Astrocyte of the spinal cord (primary cell): Measurements from ENCODE around the gene RNASEH1.

Experiments
- DNase-seq: peaks from one replicate; pipeline ENCODE4 v3.0.0; 2011; ENCODE audit warnings: low read depth, low spot score
- H3K4me3 ChIP-seq: 2 replicates; pipeline ENCODE4 v1.5.1; 2011; ENCODE audit warnings: low read depth, mild to moderate bottlenecking, low read length, moderate library complexity
- in situ Hi-C: cut with HindIII; loops from 2 replicates; pipeline ENCODE4 v1.10.0; 2017; ENCODE audit warnings: low sequenced_read_pairs
- TF ChIP-seq, protein P1 (sequence below): IDR thresholded peaks from 2 replicates; pipeline ENCODE4 v1.5.1; 2012; ENCODE audit warnings: low read depth, mild to moderate bottlenecking, low read length, inconsistent platforms

RNASEH1 gene

DNA sequence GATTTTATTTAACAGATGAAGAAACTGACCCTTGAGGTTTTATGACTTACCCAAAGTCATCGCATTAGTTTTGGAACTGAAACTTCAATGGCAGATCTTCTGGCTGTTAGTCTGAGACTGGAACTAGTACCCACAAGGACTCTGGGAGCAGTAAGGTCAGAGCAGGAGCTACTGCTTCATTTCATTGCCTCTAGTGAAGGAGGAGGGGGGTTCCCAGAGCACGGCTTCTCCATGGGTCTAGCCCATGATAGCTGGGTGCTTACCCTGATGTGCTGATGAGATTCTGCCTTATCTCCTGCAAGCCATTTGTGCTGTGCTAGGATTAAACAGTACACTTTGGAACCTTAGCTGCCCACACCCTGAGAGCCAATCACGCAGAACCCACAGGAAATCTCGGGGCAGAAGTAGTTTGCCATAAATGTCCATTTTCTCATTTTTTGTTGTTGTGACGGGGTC, 5.4 kb upstream of the RNASEH1 start:
- TF ChIP-seq, protein P1, sequence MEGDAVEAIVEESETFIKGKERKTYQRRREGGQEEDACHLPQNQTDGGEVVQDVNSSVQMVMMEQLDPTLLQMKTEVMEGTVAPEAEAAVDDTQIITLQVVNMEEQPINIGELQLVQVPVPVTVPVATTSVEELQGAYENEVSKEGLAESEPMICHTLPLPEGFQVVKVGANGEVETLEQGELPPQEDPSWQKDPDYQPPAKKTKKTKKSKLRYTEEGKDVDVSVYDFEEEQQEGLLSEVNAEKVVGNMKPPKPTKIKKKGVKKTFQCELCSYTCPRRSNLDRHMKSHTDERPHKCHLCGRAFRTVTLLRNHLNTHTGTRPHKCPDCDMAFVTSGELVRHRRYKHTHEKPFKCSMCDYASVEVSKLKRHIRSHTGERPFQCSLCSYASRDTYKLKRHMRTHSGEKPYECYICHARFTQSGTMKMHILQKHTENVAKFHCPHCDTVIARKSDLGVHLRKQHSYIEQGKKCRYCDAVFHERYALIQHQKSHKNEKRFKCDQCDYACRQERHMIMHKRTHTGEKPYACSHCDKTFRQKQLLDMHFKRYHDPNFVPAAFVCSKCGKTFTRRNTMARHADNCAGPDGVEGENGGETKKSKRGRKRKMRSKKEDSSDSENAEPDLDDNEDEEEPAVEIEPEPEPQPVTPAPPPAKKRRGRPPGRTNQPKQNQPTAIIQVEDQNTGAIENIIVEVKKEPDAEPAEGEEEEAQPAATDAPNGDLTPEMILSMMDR: no peak
- in situ Hi-C loops: no loop called here
- H3K4me3 ChIP-seq: no peak overlapping the region
- DNase-seq: no peak

DNA sequence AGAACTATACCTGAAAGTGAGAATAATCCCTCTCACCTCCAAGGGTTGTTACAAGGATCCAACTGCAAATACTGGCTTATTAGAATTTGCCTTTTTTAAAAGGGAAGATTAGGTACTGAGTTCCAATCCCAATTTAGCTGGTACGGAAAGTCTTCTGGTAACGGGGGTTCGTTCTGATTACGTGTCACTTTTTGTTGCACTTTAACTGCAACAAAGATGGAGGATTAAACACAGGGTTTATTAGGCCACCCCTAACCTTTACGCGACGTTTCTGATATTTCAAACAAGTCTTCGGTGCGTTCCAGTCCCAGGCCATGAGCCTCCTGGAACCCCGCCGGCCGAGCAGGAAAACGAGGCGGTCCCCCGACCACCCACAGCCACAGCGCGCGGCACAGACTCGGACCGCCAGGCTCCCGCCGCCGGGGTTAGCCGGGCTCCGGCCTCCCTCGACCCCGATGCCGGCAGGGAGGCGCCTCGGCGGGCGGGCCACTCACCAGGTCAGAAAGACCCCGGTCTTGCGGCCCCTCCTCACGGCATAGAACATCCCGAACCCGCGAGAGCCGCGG, 411 bp downstream of the RNASEH1 start:
- in situ Hi-C loops: no loop called here
- TF ChIP-seq, protein P1: no peak
- DNase-seq: no peak
- H3K4me3 ChIP-seq: peak overlapping the region; percentile 82

DNA sequence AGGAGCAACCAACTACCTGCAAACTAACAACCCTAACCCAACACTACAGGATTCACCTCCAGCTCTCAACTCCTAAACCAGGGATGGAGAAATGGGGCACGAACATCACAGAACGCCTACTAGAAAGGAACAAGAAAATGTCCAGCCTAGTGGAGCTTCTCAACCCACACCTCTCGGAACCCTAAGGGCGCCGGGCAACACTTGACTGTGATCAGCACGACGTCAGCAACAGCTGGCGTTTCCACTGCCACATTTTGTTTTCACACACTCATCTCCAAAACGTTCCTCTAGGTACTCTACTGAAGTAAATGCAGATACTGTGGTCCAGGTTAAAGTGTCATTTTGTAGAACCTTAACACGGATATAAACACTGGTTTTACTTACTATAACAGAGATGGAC, 4.2 kb downstream of the RNASEH1 start:
- in situ Hi-C loops: no loop called here
- no peak overlapping the region for H3K4me3 ChIP-seq
- TF ChIP-seq, protein P1: no peak
- no peak for DNase-seq

DNA sequence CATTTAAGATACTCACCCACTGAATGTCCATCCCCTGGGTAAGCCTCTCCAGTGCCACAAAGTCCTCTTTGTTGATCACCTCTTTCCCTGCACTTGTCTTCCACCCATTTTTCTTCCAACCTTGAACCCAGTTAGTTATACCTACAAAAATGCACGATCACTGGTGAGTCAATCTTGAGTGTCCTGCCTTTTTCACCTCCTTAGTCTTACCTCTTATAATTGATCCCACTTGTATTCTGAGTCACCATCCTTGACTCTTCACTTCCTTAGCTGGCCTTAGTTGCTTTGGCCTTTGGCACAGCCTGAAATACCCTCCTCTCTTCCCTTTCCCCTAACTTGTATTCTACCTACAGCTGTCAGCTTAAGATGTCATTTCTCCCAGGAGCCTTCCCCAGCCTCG, 10.2 kb downstream of the RNASEH1 start:
- no peak for DNase-seq
- TF ChIP-seq, protein P1: no peak
- H3K4me3 ChIP-seq: no peak overlapping the region
- in situ Hi-C loops: no loop called here

DNA sequence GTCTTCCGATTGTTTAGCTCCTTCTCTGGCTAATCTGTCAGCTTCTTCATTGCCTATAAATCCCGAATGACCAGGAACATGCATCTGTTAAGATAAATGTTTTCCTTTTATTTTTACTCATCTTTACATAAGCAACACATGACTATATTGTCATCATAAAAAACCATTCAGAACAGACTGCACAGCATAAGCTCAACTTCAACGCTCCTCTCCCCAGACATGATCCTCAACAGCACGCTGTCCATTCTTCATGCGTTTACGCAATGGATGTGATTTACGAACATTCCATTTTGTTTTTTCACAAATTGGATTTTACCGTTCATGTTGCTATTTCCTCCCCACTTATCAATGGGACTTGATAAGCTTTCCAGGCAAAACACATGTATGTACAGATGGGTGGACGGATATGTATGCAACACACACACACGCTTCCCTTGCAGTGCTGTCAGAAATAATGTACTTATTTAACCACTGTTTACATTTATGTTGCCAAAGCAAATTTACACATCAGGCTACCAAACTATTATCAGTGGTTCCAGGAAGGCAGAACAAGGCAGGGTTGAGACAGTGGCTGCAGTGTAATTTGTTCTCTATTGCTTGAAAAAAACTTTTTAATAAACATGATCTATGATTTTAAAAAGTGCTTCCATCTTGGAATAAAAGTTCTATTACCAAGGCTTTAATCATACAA, 12.2 kb downstream of the RNASEH1 start:
- in situ Hi-C loops: no loop called here
- no peak for DNase-seq
- TF ChIP-seq, protein P1: no peak
- H3K4me3 ChIP-seq: no peak overlapping the region

DNA sequence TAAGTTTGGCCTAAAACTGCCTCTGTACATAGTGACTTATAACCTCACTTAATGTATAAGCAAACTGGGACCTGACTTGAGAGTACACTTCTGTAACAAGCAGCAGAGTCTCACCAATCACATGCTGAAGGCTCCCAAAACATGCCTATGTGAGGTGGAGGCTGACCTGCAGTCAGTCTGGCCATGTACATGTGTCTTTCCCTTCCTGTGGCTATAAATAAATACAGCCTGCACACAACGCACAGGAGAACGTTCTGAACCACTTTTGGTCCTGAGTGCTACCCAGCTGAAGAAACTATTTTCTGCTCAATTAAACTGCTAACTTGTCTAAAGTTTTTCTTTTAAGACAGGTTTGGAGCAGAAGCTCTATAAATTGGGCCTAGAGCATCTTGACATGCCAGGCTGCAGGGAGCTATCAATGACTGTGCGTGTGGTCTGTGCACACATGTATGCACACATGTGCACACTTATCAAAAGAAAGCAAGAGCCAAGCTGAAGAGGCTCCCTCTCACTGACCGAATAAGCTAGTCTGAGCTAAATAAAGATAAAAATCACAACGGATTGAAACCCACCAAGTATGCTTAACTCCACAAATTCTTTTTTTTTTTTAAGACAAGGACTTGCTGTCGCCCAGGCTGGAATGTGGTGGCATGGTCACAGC, 15.0 kb downstream of the RNASEH1 start:
- in situ Hi-C loops: no loop called here
- TF ChIP-seq, protein P1: no peak
- H3K4me3 ChIP-seq: no peak overlapping the region
- no peak for DNase-seq
